ENCODE data around the gene SLC25A47.
A peak's percentile ranks its signal among the peaks of the same experiment; 100 is the strongest.

The SLC25A47 gene

DNA sequence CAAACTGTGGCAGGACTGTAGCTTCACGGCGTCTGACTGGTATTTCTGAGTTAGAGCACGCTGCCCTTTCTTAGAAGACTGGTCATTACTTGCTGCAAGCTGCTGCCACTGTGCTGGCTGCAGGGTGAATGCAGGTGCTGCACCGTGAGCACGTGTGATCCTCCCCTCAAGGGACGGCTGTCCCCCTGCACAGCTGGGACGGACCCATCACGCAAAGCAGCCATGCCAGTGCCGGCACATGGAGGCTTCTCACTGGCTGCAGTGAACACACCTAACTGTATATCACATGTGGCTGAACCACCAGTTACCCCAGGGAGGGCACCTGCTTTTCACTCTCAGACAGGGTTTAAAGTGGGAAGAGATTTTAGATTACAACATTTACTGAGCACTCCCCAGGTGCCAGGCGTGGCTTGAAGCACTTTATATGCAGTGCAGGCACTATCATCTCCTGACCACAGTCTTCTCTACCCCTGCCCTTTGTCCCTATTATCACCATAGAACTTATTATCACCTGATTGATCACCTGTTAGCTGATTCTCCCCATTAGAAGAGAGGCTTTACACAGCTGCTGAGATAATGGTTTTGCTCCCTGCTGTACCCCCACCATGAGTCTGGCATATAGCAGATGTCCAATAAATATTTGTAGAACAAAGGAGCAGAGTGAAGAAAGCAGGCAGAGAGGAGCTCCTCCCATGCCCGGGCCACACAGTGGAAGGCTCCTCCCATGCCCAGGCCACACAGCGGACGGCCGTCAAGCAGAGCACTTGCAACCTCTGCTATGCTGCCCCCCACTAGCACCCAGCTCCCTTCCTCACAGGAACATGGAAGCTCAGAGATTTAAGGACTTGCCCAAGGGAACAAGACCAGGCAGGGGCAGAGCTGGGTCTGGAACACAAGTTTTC lies 25.9 kb downstream of the SLC25A47 start:
- DNase-seq (ENCODE audit: low spot score) = no peak

DNA sequence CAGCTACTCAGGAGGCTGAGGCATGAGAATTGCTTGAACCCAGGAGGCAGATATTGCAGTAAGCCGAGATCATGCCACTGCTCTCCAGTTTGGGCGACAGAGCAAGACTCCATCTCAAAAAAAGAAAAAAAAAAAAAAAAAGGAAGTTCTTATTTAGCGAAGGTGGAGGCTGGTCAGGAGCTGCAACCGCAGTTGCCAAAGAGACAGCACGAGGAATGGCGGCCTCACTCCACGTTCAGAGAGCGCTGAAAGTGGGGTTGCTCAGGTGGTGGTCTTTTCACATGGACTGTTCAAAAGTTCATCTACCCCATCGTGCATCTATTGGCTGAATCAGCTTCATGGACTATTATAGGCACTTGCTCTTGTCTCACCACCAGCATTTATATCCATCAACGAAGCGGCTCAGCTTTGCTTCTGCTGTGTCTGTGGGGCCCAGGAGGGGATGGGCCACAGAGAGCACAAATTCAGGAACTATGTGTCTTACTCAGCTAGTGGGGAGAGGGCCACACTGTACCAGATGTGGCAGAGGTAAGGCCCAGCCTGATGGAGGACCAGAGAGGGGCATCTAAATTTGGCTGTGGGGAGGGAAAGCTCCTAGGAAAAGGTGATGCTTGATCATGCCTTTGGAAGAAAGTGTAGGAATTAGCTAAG lies 27.3 kb downstream of the SLC25A47 start:
- no peak for DNase-seq (ENCODE audit: low spot score)

DNA sequence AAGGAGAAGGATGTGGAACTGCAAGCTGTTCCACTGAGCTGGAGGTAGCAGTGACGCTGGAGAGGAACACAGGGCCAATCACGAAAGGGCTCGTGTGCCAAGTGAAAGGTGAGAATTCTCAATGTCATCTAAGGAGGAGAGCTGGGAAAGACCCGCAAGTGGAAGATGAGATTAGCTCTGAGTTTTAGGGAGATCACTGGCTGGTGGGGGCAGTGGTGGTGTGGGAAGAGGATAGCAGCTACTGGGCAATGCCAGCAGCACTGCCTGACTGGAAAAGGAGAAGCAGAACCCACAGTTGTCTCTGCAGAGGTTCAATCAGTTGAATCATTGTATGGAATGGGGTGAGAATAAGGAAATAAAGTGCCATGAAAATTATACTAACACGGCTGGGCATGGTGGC lies 27.8 kb downstream of the SLC25A47 start:
- no peak for DNase-seq (ENCODE audit: low spot score)

DNA sequence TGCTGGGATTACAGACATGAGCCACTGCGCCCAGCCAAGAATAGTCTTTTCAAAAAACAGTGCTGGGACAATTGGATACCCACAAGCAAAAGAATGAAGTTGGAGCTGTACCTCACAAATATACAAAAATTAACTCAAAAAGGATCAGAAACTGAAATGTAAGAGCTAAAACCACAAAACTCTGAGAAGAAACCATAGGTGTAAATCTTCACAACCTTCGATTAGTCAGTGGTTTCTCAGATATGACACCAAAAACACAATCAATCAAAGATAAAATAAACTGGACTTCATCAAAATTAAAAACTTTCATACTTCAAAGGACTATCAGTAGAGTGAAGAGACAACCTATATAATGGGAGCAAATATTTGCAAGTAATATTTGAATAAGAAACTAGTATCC lies 35.3 kb downstream of the SLC25A47 start:
- no peak for DNase-seq (ENCODE audit: low spot score)

DNA sequence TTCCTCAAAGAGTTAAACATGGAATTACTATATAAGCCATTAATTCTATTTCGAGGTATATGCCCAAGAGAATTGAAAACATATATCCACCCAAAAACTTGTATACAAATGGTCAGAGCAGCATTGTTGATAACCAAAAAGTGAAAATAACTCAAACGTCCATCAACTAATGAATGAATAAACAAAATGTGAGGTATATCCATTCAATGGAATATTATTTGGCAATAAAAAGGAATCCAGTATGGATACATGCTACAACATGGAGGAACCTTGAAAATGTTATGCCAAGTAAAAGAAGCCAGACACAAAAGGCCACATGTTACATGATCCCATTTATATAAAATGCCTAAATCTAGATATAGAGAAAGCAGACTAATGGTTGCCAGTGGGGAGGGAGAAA lies 36.0 kb downstream of the SLC25A47 start:
- DNase-seq (ENCODE audit: low spot score) = no peak

DNA sequence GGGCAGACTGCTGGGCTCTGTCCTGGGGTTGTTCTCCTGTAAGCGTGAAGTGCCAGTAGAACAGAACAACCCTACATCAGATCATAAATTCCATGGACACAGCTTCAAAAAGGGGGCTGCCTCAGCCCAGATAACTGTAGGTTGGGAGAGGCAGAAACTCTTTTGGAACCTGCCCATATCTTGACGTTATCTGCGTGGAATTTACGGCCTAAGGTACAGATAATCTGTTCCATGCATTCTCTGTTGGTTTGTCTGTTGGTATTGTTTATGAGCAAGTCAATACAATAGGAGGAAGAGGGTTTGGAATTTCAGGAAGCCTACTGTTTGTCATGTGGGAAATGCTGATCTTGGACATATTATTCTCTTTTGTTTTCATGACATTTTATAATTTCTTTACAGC lies 36.7 kb downstream of the SLC25A47 start:
- no peak for DNase-seq (ENCODE audit: low spot score)

DNA sequence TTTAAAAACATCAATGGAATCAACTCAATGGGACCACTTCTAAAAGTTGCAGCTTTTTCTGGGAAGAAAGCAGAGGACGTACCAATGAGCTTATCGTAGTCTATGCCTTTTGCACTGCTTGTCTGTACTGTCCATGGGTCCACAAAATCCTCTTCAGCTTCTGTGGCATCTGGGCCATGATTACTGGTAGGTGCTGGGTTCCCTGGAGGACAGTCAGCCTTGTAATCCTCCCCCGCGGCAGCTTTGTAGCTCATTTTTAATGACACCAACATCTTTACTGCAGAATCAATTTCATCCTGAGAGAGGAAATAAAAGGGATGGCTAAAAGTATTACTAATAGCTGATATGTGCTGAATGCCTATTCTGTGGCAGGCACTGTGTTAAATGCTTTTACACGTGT lies 38.5 kb downstream of the SLC25A47 start:
- DNase-seq (ENCODE audit: low spot score) = no peak

DNA sequence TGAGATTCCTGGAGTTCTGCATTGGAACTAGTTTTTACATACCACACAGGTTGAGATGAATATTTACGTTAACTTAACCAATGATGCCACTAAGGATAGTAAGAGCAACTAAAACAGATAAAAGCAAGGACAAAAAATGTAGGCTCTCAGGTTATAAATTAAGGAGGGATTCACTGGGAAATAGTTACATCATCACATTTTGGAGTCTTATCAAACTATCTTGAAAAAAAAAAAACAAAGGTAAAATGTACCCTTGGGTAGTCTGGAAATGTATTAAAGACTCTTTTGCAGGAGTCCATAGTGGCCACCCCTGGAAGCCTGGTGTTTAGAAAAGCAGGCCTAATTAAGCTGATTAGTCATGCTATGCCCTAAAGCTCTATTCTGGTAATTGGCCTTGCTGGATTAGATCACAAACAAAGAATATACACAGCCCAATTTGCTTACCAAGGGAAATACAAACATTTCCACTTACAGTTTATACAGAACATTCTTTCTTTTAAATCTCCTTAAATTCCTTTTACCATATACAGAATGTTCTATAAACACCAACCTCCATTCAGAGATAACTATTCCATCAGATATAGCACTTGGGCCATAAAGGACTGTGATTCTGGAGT lies 39.3 kb downstream of the SLC25A47 start:
- DNase-seq (ENCODE audit: low spot score) = no peak

DNA sequence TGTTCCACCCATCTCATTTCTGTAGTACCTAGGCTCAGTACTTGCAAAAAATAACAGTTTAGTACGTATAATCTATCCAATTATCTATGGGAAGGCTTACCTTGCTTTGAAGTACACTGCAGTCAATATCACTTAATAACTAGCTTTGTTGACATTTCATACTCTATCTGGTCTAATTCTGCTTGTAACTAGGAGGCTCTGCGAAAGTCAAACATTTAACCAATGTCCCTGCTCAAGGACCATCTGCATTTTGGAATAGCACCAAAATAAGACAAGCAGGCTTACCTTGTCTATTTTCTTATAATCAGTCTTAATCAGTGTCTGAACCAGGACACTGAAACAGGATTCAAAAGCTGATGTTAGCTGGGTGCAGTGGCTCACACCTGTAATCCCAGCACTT lies 39.9 kb downstream of the SLC25A47 start:
- no peak for DNase-seq (ENCODE audit: low spot score)

DNA sequence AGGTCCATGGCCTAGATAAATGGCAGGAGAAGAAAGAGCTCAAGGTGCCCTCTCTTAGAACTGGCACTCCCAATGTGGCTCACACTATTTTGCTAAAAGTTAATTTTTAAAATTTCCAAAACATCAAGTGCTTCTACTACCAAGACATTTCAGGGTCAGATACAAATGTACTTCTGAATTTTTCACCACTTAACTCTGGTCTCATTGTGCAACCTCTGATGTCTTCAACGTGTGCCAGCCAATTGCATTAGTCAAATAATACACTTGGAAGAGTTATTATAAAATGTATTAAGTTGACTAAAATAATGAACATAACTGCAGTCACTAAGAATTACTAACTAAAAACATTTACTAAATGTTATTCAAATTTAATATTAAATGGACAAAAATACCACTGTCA lies 41.3 kb downstream of the SLC25A47 start:
- DNase-seq (ENCODE audit: low spot score) = no peak

DNA sequence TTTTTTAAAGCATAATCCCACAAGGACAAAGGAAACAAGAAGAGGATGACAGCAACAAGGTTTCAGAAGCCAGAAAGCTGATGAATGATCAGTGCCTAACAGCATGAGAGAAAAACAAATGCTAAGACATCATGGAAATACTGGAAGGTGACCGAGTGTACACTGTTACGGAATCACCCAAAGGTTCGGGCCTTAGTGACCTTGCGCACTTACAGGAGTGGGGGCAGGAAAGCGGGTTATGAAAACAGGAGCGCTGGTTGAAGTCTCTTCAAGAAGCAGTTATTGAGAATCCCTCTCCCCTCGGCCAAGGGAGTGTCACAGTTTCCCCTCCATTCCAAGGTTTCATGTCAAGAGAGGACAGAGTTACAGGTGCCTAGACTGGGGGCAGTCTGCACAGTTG lies 42.6 kb downstream of the SLC25A47 start:
- DNase-seq (ENCODE audit: low spot score) = no peak

DNA sequence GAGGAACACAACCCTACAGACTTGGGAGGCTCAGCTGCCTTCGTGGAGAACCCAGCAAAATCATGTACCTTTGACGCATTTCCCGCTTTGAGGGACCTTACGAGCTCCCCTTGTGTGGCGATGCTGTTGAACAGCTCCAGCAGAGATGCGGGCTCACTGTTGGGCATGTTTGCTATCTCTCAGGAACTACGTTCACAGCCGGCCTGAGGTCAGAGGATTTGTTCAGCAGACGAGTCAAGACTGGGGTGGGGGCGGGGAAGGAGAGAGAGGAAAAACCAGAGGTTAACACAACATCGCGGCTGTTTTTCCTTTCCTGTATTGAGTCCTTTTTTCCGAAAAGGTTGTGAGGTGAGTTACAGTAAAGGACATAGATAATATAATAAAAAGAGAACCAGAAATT lies 45.9 kb downstream of the SLC25A47 start:
- DNase-seq (ENCODE audit: low spot score) = no peak

DNA sequence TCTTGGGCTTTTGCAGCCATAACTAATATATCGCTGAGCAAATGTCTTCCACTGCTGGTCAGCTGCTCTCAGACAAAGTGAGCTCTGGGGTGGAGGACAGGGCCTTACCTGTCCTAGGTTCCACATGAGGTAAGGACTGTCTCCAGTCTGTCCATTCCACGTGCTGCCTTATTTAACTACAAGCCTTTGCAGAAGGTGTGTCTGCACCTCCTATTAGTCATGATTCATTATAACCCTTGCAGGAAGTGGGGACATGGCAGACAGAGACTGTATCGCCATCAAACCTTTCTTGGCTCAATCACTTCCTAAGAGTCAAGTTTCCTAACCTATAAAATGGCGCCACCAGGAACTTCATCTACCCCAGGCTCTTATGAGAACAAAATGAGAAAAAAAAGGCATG lies 46.9 kb downstream of the SLC25A47 start:
- no peak for DNase-seq (ENCODE audit: low spot score)

DNA sequence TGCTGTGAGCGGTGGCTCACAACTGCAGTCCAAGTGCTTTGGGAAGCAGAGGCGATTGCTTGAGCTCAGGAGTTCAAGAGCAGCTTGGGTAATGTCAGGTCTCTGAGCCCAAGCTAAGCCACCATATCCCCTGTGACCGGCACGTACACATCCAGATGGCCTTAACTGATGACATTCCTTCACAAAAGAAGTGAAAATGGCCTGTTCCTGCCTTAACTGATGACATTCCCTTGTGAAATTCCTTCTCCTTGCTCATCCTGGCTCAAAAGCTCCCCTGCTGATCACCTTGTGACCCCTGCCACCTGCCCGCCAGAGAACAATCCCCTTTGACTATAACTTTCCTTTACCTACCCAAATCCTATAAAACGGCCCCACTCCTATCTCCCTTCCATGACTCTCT lies 48.6 kb downstream of the SLC25A47 start:
- DNase-seq (ENCODE audit: low spot score) = no peak

DNA sequence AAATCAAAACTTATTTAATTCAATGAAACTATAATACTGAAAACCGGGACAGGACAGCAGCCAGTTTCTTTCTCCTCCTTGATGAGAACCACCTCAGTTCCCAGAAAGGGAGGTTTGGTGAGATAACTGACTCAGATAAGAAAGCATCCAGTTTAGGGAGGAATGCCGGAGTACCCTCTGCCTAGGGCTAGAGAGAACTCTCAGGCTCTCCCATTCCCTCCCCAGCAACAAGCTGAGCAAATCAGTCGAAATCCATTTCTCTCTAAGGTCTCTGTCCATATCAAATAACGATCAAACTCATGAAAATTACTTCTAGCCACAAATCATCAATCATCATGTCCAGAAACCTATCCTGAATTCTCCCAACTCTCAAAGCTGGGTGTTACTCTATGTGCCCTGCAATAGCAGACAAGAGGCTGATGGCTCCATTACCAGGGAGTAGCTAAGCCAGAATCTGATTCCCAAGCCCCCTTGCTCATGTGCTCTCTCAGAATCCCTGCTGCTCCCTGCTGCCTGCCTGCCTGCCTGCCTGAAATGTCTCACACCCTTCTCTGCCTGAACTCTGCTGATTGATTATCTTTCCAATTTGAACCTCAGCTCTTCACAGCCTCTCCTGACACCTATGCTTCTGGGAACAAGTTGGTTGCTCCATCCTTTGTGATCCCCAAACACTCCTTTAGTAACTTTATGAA lies 49.4 kb downstream of the SLC25A47 start:
- no peak for DNase-seq (ENCODE audit: low spot score)

DNA sequence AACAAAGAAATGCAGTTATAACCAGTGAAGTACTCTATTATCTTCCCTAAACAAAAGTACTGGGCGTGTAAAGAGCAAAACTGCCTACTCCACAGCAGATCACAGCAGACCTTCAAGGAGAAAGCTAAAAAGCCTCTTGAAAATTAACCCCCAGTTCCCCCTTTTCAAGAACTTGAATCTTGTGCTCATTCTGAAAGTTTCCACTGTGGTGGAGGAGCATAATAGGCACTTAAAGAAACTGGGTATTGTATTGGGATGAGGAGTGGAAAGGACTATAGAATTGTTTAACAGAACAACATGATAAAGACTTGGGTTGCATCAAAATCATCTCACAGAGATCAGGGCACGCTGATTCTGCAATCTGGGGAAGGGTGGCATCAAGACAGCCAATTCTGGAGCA lies 51.1 kb downstream of the SLC25A47 start:
- no peak for DNase-seq (ENCODE audit: low spot score)

DNA sequence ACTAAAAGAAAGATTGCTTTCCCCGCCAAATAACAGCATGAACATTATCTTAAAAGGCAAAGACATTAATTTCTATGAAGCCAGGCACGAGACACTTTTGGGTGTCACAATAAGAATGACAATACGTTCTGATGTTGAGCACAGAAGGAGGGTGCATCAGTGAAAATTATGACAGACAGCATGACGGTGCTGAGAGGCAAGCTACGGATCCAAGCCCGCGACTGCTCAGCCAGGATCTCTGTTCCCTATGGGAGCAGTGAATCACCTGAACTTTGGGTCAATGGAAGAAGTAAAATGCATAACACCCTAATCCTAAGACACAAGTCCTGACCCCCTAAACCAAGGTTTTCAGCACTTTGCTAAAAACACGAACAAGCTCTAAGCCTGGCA lies 51.7 kb downstream of the SLC25A47 start:
- DNase-seq (ENCODE audit: low spot score) = no peak

DNA sequence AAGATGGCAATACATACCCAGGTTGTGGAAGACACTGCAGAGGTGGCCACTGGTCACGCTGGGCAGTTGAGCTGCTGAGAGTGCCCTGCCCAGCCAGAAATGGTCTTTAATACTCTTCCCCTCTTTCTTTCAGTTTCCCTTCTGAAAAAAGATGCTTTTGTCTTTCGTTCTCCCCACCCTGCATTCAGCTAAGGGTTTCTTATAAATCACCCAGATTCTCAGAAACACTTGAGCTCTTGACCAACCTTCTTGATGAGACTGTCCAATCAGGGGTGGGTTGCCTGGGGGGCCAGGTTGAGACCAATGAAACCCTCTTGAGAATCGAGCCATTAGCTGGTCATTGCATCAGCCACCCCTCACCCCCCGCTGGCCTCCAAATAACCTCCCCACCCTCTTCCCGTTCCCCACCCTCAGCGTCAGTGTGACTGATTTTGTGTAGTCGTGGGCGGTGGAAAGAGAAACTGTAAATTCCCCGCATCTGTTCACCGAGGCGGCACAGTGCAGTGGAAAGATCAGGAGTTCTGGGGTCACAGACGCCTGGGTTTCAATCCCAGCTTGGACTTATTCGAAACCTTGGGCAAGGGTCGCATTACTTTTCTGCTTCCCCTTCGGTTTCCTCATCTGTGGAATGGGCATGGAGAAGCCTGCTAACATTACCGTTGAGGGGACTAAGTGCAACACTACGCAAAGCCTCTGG lies 52.3 kb downstream of the SLC25A47 start:
- peak; percentile 93 for DNase-seq (ENCODE audit: low spot score)

DNA sequence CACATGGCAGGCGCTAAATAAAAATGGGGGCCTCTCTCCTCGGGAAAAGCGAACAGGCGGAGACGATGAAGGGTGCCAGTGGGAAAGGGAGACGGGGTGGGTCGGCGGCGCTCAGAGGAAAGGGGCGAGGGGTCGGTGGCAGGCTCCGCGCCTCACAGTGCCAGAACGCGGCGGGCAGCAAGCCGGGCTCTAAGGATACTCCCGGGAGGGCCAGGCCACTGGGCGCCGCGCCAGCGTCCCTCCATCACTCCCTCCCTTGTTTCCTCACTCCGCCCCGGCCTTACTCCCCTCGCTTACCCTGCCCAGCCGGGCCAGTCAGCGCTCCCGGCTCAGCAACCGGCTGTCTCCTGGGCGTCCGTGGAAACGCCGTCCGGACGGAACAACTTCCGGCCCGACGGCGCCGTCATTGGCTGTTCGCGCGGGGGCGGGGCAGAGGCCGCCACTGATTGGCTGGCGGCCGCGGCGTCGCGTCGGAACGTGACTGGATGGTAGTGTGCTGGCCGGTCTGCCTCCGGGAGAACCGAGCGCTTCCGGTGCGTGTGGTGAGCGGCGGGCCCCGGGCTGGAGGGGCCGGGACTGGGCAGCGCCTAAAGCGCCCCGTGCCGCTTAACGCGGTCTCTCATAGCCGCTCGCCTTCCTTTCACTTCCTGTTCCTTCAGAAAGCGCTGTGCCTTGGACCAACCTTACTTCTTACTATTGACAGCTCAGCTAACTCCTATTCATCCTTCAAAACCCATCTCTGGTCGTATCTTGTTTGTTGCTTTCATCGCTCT lies 53.0 kb downstream of the SLC25A47 start, which contains the start of gene WDR25:
WDR25 (plus strand) TSS at position 523 of the 773 bp plus-strand sequence.
- peak; percentile 97 for DNase-seq (ENCODE audit: low spot score)

DNA sequence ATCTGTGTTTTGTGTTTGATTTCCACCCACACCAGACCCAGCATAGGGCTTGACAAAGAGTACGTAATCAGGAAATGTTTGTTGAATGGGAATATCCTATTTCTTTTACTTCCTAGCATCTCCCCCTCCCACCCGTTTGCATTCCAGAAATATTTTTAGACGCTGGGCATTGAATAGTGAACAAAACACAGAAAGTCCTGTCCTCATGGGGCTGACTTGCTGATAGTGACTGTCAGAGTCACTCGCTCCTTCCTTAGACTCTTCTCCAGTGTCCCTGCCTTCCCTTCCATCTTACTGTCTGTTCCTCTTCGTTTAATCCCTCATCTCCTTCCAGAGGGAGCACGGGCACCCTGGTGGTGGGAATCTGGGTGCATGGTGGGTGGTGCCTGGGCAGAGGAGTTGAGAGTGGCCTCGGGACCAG lies 53.6 kb downstream of the SLC25A47 start:
- peak; percentile 51 for DNase-seq (ENCODE audit: low spot score)

Measured in GM03348 (cell line).